Kidney epithelial cell (primary cell): ENCODE data around the gene NCOA5. TPM values are rescaled to one million over a fixed set of nuclear protein-coding genes. Genes with fewer than 3 reads are reported as not detected.

Experiments used
- DNase-seq: peaks from one replicate; pipeline ENCODE4 v3.0.0-alpha.2; 2010; ENCODE audit warnings: low read depth
- H3K27me3 ChIP-seq: 2 replicates; pipeline ENCODE4 v1.6.0; 2011; ENCODE audit warnings: low read length; ENCODE audit not compliant: control insufficient read depth, insufficient read depth
- H3K36me3 ChIP-seq: 2 replicates; pipeline ENCODE4 v1.5.1; 2011; ENCODE audit warnings: low read length; ENCODE audit not compliant: control insufficient read depth, insufficient read depth
- H3K4me3 ChIP-seq: 2 replicates; pipeline ENCODE4 v1.5.1; 2011; ENCODE audit warnings: low read depth, mild to moderate bottlenecking, control low read depth, low read length
- total RNA-seq: library from RNA; depleted of rRNA; stranded (reverse); fragments of >200 nt; gene quantifications from 2 replicates; pipeline ENCODE4 v1.2.3, GENCODE V29; 2015
- TF ChIP-seq, protein P1 (sequence below): IDR thresholded peaks from 2 replicates; pipeline ENCODE4 v1.5.1; 2011; ENCODE audit warnings: mild to moderate bottlenecking, moderate library complexity, low read length, control low read depth, inconsistent platforms; ENCODE audit not compliant: insufficient read depth, poor library complexity, severe bottlenecking

NCOA5 gene
- total RNA-seq, 1 donor from 2014 or later: 31.4 TPM

DNA sequence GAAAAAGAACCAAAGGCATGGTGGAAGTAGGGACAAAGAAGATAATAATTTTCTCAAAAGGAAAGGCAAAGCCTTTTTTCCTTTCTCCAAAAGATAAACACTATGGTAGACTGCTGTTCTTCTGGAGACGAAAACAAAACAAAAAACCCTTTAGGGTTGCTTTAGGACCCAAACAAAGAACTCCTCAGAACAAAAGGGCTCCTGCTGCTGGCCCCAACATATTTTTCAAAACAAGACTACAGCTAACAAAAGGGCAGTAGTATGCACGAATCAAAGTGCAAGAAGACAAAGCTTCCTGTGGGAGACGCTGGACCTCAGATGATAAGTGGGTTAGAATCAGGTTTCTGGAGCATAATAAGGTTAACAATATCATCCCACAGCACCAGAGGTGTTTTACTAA is 15.8 kb downstream of the NCOA5 start:
- H3K4me3 ChIP-seq: no peak overlapping the region
- TF ChIP-seq, protein P1, sequence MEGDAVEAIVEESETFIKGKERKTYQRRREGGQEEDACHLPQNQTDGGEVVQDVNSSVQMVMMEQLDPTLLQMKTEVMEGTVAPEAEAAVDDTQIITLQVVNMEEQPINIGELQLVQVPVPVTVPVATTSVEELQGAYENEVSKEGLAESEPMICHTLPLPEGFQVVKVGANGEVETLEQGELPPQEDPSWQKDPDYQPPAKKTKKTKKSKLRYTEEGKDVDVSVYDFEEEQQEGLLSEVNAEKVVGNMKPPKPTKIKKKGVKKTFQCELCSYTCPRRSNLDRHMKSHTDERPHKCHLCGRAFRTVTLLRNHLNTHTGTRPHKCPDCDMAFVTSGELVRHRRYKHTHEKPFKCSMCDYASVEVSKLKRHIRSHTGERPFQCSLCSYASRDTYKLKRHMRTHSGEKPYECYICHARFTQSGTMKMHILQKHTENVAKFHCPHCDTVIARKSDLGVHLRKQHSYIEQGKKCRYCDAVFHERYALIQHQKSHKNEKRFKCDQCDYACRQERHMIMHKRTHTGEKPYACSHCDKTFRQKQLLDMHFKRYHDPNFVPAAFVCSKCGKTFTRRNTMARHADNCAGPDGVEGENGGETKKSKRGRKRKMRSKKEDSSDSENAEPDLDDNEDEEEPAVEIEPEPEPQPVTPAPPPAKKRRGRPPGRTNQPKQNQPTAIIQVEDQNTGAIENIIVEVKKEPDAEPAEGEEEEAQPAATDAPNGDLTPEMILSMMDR: no peak
- no peaks in the 10 kb centered on the region for H3K27me3 ChIP-seq
- no peak for DNase-seq
- no peaks in the 10 kb centered on the region for H3K36me3 ChIP-seq

GRCh38 chr20:46073443-46073842 is 16.3 kb downstream of the NCOA5 start:
- TF ChIP-seq, protein P1: no peak
- Histone ChIP-seq H3K27me3 (no peaks in the 10 kb centered on the region), H3K36me3 (no peaks in the 10 kb centered on the region), H3K4me3 (no peak overlapping the region)
- DNase-seq: no peak

DNA sequence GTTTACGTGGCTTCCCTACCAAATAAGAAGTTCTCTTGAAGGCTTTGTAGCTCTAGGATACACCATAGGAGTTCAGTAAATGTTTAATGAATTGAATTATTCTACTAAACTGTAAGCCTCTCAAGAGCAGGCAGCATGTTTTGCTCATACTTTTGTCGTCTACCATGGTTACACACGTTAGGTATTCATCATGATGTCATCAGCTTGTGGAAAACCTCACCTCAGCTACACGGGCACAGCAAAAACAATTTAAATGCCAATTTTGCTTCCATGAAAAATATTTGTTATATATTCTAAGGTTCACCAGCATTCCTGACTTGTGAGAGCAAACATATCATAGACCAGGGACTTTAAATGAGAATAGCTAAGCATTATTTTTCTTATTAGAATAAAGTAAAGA is 16.7 kb downstream of the NCOA5 start:
- TF ChIP-seq, protein P1: no peak
- H3K4me3 ChIP-seq: no peak overlapping the region
- H3K27me3 ChIP-seq: no peaks in the 10 kb centered on the region
- H3K36me3 ChIP-seq: no peaks in the 10 kb centered on the region
- DNase-seq: no peak

- Histone ChIP-seq H3K4me3 (no peak overlapping the region), H3K36me3 (no peaks in the 10 kb centered on the region), H3K27me3 (no peaks in the 10 kb centered on the region)
- DNase-seq: no peak
- TF ChIP-seq, protein P1: no peak
Measured at GRCh38 chr20:46071573-46071972, 18.2 kb downstream of the NCOA5 start.

DNA sequence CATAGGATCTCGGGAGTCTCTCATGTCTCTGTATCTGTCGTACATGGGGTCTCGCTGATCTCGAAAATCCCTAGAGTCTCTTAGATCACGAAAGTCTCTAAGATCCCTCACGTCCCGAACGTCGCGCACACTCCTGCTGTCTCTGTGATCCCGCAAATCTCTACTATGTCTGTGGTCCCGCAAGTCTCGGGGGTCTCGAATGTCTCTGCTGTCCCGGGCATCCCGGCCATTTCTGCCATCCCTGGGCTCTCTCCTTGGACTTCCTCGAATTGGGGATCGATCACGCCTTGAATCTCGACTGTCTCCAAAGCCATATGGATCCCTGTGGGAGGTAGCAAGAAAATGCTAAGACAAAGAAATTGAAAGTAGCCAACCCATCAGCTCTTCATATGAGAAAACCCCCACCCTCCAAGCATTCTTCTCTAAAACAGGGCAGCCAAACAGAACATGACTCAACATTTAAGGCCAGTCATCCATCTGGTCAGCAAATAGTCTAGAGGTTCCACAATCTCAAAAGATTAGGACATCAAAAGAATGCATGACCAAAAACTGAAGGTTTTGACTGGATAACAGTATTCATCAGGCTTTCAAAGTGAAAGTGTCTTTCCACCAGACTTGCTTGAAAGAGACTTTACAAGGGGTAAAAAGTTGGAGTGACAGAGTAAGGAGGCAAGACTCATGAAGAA is 19.4 kb downstream of the NCOA5 start:
- TF ChIP-seq, protein P1: no peak
- H3K4me3 ChIP-seq: no peak overlapping the region
- peaks cover 1% of the 10 kb centered on the region for H3K36me3 ChIP-seq
- peak; percentile 47 for DNase-seq
- no peaks in the 10 kb centered on the region for H3K27me3 ChIP-seq

DNA sequence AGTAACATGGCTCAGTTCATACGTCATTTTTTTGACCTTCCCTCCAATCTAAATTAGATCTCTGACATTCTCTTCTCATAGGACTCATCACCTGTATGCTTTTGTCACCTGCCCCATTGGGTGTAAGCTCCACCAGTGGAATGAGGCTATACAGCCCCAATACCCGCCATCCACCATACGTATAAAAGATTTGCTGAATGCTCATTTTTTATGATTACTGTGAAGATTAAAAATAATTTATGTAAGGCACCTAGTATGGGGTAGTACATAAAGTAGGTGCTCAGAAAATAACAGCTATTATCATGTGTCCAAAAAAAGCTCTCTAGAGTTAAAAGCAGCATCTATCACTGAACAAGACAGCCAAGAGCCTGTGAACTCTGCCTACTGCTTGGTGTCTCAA is 24.1 kb downstream of the NCOA5 start:
- no peak for DNase-seq
- TF ChIP-seq, protein P1: no peak
- H3K4me3 ChIP-seq: no peak overlapping the region
- H3K36me3 ChIP-seq: peaks cover 4% of the 10 kb centered on the region
- no peaks in the 10 kb centered on the region for H3K27me3 ChIP-seq
